Neural cell (in vitro differentiated cells): ENCODE results near the gene ATP8B1. TPM values are rescaled to one million over a fixed set of nuclear protein-coding genes. Genes with fewer than 3 reads are reported as not detected.

ENCODE experiments used
- H2AFZ ChIP-seq: fragments of 200-600, 300-800 bp; sonication (generic), shearing (Covaris generic); 2 replicates; pipeline ENCODE4 v1.6.0; 2014; ENCODE audit warnings: low read depth, mild to moderate bottlenecking, antibody characterized with exemption, low read length, moderate library complexity
- H3F3A ChIP-seq: fragments of 200-600 bp; shearing (Covaris generic); 2 replicates; pipeline ENCODE4 v1.6.1; 2016; ENCODE audit warnings: mild to moderate bottlenecking, moderate library complexity, mixed read lengths, antibody characterized with exemption, low read length; ENCODE audit not compliant: insufficient read depth, poor library complexity, severe bottlenecking
- H3K27ac ChIP-seq: fragments of 200-600, 300-800 bp; sonication (generic), shearing (Covaris generic); 2 replicates; pipeline ENCODE4 v1.5.1; 2014; ENCODE audit warnings: mild to moderate bottlenecking, low read length, moderate library complexity
- H3K27me3 ChIP-seq: fragments of 300-800, 200-600 bp; sonication (generic), shearing (Covaris generic); 2 replicates; pipeline ENCODE4 v1.6.0; 2014; ENCODE audit warnings: mild to moderate bottlenecking, low read depth, low read length, moderate library complexity; ENCODE audit not compliant: insufficient read depth
- H3K36me3 ChIP-seq: fragments of 300-800, 200-600 bp; sonication (generic), shearing (Covaris generic); 2 replicates; pipeline ENCODE4 v1.5.1; 2014; ENCODE audit warnings: mild to moderate bottlenecking, antibody characterized with exemption, low read length, moderate library complexity; ENCODE audit not compliant: insufficient read depth
- H3K4me2 ChIP-seq: fragments of 300-800, 200-600 bp; sonication (generic), shearing (Covaris generic); 2 replicates; pipeline ENCODE4 v1.6.0; 2014; ENCODE audit warnings: mild to moderate bottlenecking, low read length
- H3K4me3 ChIP-seq: fragments of 300-800, 200-600 bp; sonication (generic), shearing (Covaris generic); 2 replicates; pipeline ENCODE4 v1.5.1; 2014; ENCODE audit warnings: mild to moderate bottlenecking, low read length, moderate library complexity
- H3K79me2 ChIP-seq: fragments of 200-600 bp; shearing (Covaris generic); replicated peaks from 2 replicates; pipeline ENCODE4 v1.6.0; 2014; ENCODE audit warnings: mild to moderate bottlenecking, low read length, moderate library complexity; ENCODE audit not compliant: insufficient read depth
- H3K9ac ChIP-seq: fragments of 300-800, 200-600 bp; sonication (generic), shearing (Covaris generic); 2 replicates; pipeline ENCODE4 v1.6.1; 2016; ENCODE audit warnings: mild to moderate bottlenecking, low read length, mixed read lengths
- H3K9me2 ChIP-seq: fragments of 200-600 bp; shearing (Covaris generic); 2 replicates; pipeline ENCODE4 v1.6.1; 2016; ENCODE audit warnings: mild to moderate bottlenecking, low read length, mixed read lengths; ENCODE audit not compliant: insufficient read depth
- H3K9me3 ChIP-seq: fragments of 200-600, 300-800 bp; sonication (generic), shearing (Covaris generic); 2 replicates; pipeline ENCODE4 v1.6.1; 2016; ENCODE audit warnings: mild to moderate bottlenecking, mixed run types, low read length, moderate library complexity, mixed read lengths
- H4K20me1 ChIP-seq: fragments of 200-600 bp; shearing (Covaris generic); 2 replicates; pipeline ENCODE4 v1.6.1; 2016; ENCODE audit warnings: mild to moderate bottlenecking, mixed run types; ENCODE audit not compliant: insufficient read depth
- EP300 ChIP-seq: fragments of 450-650 bp; conservative IDR thresholded peaks from 2 replicates; pipeline ENCODE4 v1.6.1; 2014; ENCODE audit warnings: antibody characterized with exemption, mild to moderate bottlenecking, moderate library complexity; ENCODE audit not compliant: poor library complexity, severe bottlenecking
- EZH2 ChIP-seq: fragments of 200-600, 300-800 bp; shearing (Covaris generic), sonication (generic); IDR thresholded peaks from 2 replicates; pipeline ENCODE4 v1.6.1; 2014; ENCODE audit warnings: antibody characterized with exemption, low read length, borderline replicate concordance, mild to moderate bottlenecking; ENCODE audit not compliant: insufficient read depth, poor library complexity, severe bottlenecking
- MXI1 ChIP-seq: fragments of 450-650 bp; conservative IDR thresholded peaks from 2 replicates; pipeline ENCODE4 v1.6.1; 2014; ENCODE audit warnings: antibody characterized with exemption, mild to moderate bottlenecking; ENCODE audit not compliant: poor library complexity, severe bottlenecking
- POLR2AphosphoS5 ChIP-seq: IDR thresholded peaks from 2 replicates; pipeline ENCODE4 v1.6.1; 2012
- RAD21 ChIP-seq: fragments of 450-650 bp; conservative IDR thresholded peaks from 2 replicates; pipeline ENCODE4 v1.6.1; 2014; ENCODE audit warnings: antibody characterized with exemption, mild to moderate bottlenecking, moderate library complexity
- SMC3 ChIP-seq: fragments of 450-650 bp; conservative IDR thresholded peaks from 2 replicates; pipeline ENCODE4 v1.6.1; 2014; ENCODE audit warnings: antibody characterized with exemption, mild to moderate bottlenecking, moderate library complexity; ENCODE audit not compliant: poor library complexity
- TAF1 ChIP-seq: IDR thresholded peaks from 2 replicates; pipeline ENCODE4 v1.6.1; 2012; ENCODE audit warnings: low read depth
- polyA plus RNA-seq: library from polyadenylated mRNA; depleted of rRNA; stranded (reverse); fragments of >200 nt; gene quantifications from 2 replicates; pipeline ENCODE4 v1.2.3, GENCODE V29; 2014
- TF ChIP-seq, protein P1 (sequence below): IDR thresholded peaks from 2 replicates; pipeline ENCODE4 v1.6.1; 2012; ENCODE audit warnings: borderline replicate concordance
- TF ChIP-seq, protein P2 (sequence below): fragments of 450-650 bp; IDR thresholded peaks from 2 replicates; pipeline ENCODE4 v1.5.1; 2014; ENCODE audit warnings: antibody characterized with exemption, mild to moderate bottlenecking, moderate library complexity; ENCODE audit not compliant: poor library complexity, severe bottlenecking

ATP8B1 gene
- polyA plus RNA-seq, 1 donor from 2014 or later = not detected

DNA sequence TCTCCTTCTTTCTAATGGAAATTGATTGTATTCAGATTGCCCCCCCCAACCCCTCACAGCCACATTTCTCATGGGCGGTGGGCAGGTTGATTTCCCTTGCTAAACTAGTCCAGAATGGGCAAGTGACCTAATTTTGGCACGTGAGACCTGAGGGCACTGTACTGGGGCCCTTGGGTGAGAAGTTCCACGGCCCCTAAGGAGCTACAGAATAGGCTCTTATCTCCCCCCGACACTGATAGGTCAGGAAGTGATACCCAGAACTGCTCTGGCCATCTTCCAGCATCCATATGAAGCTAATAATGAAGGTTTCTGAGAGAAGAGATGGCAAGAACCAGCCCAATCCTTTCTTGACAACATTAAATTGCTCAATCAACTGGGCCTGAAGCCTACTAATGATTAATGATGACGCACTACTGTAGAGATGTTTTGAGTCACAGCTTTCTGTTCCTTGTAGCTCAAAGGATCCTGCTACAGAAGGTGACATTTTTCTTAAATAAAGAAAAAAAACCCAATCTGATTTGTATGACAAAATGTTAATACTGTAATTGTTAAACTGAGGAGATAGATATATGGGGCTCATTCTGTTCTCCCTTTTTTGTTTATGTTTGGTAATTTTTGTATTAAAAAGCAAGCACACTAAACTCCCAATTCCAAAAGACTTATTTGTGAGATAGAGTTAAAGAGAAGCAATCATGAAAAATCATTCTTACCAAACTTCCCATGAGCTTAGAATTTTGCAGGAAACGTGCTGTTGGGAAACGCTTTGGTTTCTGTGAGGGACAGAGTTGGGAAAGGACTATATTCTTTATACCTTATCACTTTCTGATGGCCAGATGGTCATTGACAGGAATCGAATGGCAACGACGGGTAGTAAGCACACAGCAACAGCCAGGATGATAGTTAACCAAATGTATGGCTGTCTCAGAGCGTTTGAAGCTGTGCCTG, 153.3 kb downstream of the ATP8B1 start:
- Histone ChIP-seq H3K79me2 (no peaks in the 10 kb centered on the region), H3K27ac (no peak overlapping the region), H3K27me3 (no peaks in the 10 kb centered on the region), H3K36me3 (no peaks in the 10 kb centered on the region), H3K4me3 (no peak overlapping the region), H3K4me2 (no peak overlapping the region), H4K20me1 (no peaks in the 10 kb centered on the region), H3K9ac (no peak overlapping the region), H3K9me3 (no peaks in the 10 kb centered on the region), H3K9me2 (no peaks in the 10 kb centered on the region), H2AFZ (no peak overlapping the region), H3F3A (no peaks in the 10 kb centered on the region)
- no peak for TF ChIP-seq TAF1
- TF ChIP-seq EP300 = no peak
- TF ChIP-seq, protein P1, sequence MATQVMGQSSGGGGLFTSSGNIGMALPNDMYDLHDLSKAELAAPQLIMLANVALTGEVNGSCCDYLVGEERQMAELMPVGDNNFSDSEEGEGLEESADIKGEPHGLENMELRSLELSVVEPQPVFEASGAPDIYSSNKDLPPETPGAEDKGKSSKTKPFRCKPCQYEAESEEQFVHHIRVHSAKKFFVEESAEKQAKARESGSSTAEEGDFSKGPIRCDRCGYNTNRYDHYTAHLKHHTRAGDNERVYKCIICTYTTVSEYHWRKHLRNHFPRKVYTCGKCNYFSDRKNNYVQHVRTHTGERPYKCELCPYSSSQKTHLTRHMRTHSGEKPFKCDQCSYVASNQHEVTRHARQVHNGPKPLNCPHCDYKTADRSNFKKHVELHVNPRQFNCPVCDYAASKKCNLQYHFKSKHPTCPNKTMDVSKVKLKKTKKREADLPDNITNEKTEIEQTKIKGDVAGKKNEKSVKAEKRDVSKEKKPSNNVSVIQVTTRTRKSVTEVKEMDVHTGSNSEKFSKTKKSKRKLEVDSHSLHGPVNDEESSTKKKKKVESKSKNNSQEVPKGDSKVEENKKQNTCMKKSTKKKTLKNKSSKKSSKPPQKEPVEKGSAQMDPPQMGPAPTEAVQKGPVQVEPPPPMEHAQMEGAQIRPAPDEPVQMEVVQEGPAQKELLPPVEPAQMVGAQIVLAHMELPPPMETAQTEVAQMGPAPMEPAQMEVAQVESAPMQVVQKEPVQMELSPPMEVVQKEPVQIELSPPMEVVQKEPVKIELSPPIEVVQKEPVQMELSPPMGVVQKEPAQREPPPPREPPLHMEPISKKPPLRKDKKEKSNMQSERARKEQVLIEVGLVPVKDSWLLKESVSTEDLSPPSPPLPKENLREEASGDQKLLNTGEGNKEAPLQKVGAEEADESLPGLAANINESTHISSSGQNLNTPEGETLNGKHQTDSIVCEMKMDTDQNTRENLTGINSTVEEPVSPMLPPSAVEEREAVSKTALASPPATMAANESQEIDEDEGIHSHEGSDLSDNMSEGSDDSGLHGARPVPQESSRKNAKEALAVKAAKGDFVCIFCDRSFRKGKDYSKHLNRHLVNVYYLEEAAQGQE = no peak
- TF ChIP-seq EZH2 = no peak
- TF ChIP-seq, protein P2, sequence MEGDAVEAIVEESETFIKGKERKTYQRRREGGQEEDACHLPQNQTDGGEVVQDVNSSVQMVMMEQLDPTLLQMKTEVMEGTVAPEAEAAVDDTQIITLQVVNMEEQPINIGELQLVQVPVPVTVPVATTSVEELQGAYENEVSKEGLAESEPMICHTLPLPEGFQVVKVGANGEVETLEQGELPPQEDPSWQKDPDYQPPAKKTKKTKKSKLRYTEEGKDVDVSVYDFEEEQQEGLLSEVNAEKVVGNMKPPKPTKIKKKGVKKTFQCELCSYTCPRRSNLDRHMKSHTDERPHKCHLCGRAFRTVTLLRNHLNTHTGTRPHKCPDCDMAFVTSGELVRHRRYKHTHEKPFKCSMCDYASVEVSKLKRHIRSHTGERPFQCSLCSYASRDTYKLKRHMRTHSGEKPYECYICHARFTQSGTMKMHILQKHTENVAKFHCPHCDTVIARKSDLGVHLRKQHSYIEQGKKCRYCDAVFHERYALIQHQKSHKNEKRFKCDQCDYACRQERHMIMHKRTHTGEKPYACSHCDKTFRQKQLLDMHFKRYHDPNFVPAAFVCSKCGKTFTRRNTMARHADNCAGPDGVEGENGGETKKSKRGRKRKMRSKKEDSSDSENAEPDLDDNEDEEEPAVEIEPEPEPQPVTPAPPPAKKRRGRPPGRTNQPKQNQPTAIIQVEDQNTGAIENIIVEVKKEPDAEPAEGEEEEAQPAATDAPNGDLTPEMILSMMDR = no peak

DNA sequence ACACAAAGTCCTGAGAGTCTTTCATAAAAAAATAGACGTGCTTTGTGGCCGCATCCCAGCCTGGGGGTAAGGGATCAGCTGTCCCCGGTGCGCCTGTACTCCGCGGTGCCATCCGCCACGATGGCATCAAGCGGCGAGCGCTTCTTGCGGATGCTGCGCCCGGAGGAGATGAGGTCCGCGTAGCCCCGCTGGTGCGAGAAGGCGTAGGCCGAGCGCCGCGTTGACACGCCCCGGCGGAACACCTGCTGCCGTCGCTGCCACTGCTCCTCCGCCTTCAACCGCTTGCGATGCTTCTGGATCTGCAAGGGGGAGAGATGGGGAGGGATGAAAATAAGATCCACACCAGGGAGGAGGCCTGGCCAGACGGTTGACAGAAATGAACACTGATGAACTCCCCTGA, 154.7 kb downstream of the ATP8B1 start:
- Histone ChIP-seq H4K20me1 (no peaks in the 10 kb centered on the region), H3F3A (no peaks in the 10 kb centered on the region), H3K27me3 (no peaks in the 10 kb centered on the region), H3K9me2 (no peaks in the 10 kb centered on the region), H3K9ac (no peak overlapping the region), H3K4me2 (no peak overlapping the region), H3K27ac (no peak overlapping the region), H2AFZ (no peak overlapping the region), H3K79me2 (no peaks in the 10 kb centered on the region), H3K36me3 (no peaks in the 10 kb centered on the region), H3K4me3 (no peak overlapping the region), H3K9me3 (no peaks in the 10 kb centered on the region)
- TF ChIP-seq POLR2AphosphoS5 (no peak), TAF1 (no peak), RAD21 (no peak), EP300 (no peak), EZH2 (no peak), SMC3 (no peak), MXI1 (no peak)
- TF ChIP-seq, protein P1 = no peak
- TF ChIP-seq, protein P2 = no peak
